Fibroblast of mammary gland (primary cell): ENCODE data around the gene MAGEA2B.
"Not testable (repeated sequence)": the region's sequence is repeated elsewhere in the genome, so short reads cannot be mapped to it uniquely, and the experiment has no call there.

Experiments
- DNase-seq: peaks from one replicate; pipeline ENCODE4 v3.0.0-alpha.2; 2010; ENCODE audit warnings: low read depth
- H3K4me3 ChIP-seq: 2 replicates; pipeline ENCODE4 v1.5.1; 2011; ENCODE audit warnings: low read depth, mild to moderate bottlenecking, low read length, moderate library complexity; ENCODE audit not compliant: control insufficient read depth
- TF ChIP-seq, protein P1 (sequence below): conservative IDR thresholded peaks from 2 replicates; pipeline ENCODE4 v1.5.1; 2011; ENCODE audit warnings: low read depth, low read length, inconsistent platforms; ENCODE audit not compliant: control insufficient read depth, insufficient read depth

MAGEA2B gene

GRCh38 chrX:152713815-152714787 is at the start of gene MAGEA2B:
Gene MAGEA2B, plus strand, starts transcription at chrX:152714628. Its CDS starts 2,479 bp downstream, at chrX:152717107.
- not testable (repeated sequence) for DNase-seq, H3K4me3 ChIP-seq

- H3K4me3 ChIP-seq, result no peak overlapping the region
- TF ChIP-seq, protein P1, sequence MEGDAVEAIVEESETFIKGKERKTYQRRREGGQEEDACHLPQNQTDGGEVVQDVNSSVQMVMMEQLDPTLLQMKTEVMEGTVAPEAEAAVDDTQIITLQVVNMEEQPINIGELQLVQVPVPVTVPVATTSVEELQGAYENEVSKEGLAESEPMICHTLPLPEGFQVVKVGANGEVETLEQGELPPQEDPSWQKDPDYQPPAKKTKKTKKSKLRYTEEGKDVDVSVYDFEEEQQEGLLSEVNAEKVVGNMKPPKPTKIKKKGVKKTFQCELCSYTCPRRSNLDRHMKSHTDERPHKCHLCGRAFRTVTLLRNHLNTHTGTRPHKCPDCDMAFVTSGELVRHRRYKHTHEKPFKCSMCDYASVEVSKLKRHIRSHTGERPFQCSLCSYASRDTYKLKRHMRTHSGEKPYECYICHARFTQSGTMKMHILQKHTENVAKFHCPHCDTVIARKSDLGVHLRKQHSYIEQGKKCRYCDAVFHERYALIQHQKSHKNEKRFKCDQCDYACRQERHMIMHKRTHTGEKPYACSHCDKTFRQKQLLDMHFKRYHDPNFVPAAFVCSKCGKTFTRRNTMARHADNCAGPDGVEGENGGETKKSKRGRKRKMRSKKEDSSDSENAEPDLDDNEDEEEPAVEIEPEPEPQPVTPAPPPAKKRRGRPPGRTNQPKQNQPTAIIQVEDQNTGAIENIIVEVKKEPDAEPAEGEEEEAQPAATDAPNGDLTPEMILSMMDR, result no peak
- DNase-seq, result no peak
These were observed 40.3 kb upstream of the MAGEA2B start for GRCh38 chrX:152674135-152674534.

DNA sequence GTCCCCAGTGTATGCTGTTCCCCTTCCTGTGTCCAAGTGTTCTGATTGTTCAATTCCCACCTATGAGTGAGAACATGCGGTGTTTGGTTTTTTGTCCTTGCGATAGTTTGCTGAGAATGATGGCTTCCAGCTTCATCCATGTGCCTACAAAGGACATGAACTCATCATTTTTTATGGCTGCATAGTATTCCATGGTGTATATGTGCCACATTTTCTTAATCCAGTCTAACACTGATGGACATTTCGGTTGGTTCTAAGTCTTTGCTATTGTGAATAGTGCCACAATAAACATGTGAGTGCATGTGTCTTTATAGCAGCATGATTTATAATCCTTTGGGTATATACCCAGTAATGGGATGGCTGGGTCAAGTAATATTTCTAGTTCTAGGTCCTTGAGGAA is 39.8 kb upstream of the MAGEA2B start:
- not testable (repeated sequence) for DNase-seq, H3K4me3 ChIP-seq

GRCh38 chrX:152681012-152681411 is 33.4 kb upstream of the MAGEA2B start:
- DNase-seq, H3K4me3 ChIP-seq: not testable (repeated sequence)

DNA sequence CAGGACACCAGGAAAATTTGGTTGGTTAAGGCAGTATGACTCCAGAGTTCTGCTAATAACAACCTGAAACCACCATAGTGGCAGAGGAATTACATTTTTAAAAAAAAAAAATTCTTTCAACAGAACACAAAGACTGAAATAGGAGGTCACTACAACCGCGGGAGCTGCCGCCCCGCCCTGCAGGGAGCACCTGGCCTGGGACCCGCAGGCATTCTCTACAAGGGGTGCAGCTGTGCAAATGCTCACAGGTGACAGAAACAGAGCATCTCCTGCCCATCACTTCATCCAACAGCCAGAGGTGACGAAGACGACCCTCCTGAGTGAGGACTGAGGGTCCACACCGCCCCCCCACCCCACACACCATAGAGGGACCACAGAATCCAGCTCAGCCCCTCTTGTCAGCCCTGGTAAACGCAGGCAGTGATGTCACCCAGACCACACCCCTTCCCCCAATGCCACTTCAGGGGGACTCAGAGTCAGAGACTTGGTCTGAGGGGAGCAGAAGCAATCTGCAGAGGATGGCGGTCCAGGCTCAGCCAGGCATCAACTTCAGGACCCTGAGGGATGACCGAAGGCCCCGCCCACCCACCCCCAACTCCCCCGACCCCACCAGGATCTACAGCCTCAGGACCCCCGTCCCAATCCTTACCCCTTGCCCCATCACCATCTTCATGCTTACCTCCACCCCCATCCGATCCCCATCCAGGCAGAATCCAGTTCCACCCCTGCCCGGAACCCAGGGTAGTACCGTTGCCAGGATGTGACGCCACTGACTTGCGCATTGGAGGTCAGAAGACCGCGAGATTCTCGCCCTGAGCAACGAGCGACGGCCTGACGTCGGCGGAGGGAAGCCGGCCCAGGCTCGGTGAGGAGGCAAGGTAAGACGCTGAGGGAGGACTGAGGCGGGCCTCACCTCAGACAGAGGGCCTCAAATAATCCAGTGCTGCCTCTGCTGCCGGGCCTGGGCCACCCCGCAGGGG is 16.2 kb upstream of the MAGEA2B start, which contains the start of gene MAGEA3:
Gene MAGEA3 (plus strand): TSS at position 843 of the 980 bp plus-strand sequence. CDS start 2,039 bp downstream, outside the sequence.
- not testable (repeated sequence) for H3K4me3 ChIP-seq, DNase-seq

GRCh38 chrX:152700390-152700789 is 14.0 kb upstream of the MAGEA2B start:
- DNase-seq, H3K4me3 ChIP-seq: not testable (repeated sequence)

GRCh38 chrX:152706500-152706899 is 7.9 kb upstream of the MAGEA2B start:
- not testable (repeated sequence) for DNase-seq, H3K4me3 ChIP-seq

DNA sequence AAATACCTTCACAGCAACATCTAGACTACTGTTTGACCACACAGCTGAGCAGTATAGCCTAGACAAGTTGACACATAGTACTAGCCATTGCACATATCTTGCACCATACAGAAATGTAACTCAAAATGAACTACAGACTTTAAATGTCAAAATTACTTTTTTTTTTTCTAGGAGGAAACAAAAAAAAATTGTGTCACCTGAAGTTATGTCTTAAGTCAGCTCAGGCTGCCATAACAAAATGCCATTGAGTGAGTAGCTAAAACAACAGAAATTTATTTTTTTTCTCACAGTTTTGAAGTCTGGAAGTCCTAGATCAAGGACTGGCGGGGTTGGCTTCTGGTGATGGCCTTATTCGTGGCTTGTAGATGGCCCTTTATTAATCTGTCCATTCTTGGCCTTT is 5.3 kb upstream of the MAGEA2B start, which contains the start of gene CSAG2:
Gene CSAG2 (minus strand): TSS at position 101 of the 400 bp plus-strand sequence. CDS start 161 bp downstream, outside the sequence.
- not testable (repeated sequence) for DNase-seq, H3K4me3 ChIP-seq

DNA sequence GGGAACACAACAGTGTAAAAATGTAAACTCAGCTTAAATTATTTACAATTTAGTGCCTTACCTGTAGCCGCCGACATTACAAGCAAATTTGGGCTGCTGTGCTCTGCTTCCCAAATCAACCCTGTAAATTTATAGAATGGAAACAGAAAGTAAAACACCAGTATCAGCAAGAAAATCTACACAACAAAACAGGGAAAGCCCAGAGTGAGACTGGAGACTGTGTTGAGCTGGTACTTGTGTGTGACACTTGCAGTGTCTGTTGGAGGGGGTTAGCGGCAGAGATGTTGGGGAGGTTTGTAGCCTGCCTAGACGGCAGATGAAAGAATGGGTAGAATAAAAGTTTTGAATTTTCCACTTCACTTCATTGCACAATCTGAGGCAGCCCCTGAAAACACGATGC is 1.2 kb upstream of the MAGEA2B start:
- DNase-seq, H3K4me3 ChIP-seq: not testable (repeated sequence)

- TF ChIP-seq, protein P1, result no peak
- DNase-seq, result no peak
- no peak overlapping the region for H3K4me3 ChIP-seq
These were observed 11.0 kb downstream of the MAGEA2B start for GRCh38 chrX:152725409-152725808.
